Small intestine (tissue), 7 donors: ENCODE measurements around the gene DUS3L. TPM values are rescaled to one million over a fixed set of nuclear protein-coding genes. Genes with fewer than 3 reads are reported as not detected.

Source experiments
- DNase-seq, 2 donors: peaks; one replicate each; pipeline versions ENCODE4 v3.0.0 to v3.0.0-alpha.2; 2013
- FAIRE-seq: peaks from 2 replicates; lab custom pipeline; 2012; peaks lifted over from hg19 to GRCh38; lab: Jason Lieb, UNC
- H3K27ac ChIP-seq, 3 donors: one replicate each; pipeline ENCODE4 v1.5.1; 2013; ENCODE audit warnings: low read length in 2 of 3, mild to moderate bottlenecking in 2 of 3, control low read depth in 1 of 3, inconsistent platforms in 1 of 3, low read depth in 1 of 3, moderate library complexity in 1 of 3
- H3K27me3 ChIP-seq, 3 donors: one replicate each; pipeline ENCODE4 v1.6.1; 2013; ENCODE audit warnings: low read length in 3 of 3, inconsistent platforms in 1 of 3; ENCODE audit not compliant: control insufficient read depth in 3 of 3, insufficient read depth in 3 of 3
- H3K36me3 ChIP-seq, 3 donors: one replicate each; pipeline ENCODE4 v1.6.1; 2013; ENCODE audit warnings: low read length in 3 of 3, inconsistent platforms in 1 of 3, low read depth in 1 of 3, mild to moderate bottlenecking in 1 of 3, moderate library complexity in 1 of 3; ENCODE audit not compliant: control insufficient read depth in 3 of 3, insufficient read depth in 2 of 3
- H3K4me1 ChIP-seq, 3 donors: one replicate each; pipeline ENCODE4 v1.6.1; 2013; ENCODE audit warnings: low read length in 2 of 3, inconsistent platforms in 1 of 3, low read depth in 1 of 3, mild to moderate bottlenecking in 1 of 3, moderate library complexity in 1 of 3; ENCODE audit not compliant: control insufficient read depth in 3 of 3, insufficient read depth in 2 of 3
- H3K4me3 ChIP-seq, 3 donors: one replicate each; pipeline ENCODE4 v1.5.1; 2013; ENCODE audit warnings: low read length in 3 of 3, control low read depth in 1 of 3, inconsistent platforms in 1 of 3, low read depth in 1 of 3, mild to moderate bottlenecking in 1 of 3, moderate library complexity in 1 of 3
- H3K9me3 ChIP-seq, 2 donors: one replicate each; pipeline ENCODE4 v1.6.1; 2013; ENCODE audit warnings: low read depth in 1 of 2, low read length in 1 of 2; ENCODE audit not compliant: control insufficient read depth in 2 of 2, insufficient read depth in 1 of 2
- WGBS, 3 donors: extraction: QIAGEN DNeasy Blood & Tissue Kit; methylation state at CpG; one replicate each; pipeline ENCODE4 v1.1.7; 2013; 5-methylcytosine and 5-hydroxymethylcytosine counted together
- polyA plus RNA-seq, 4 donors: library from polyadenylated mRNA; stranded (reverse) in 3 of 4; unstranded in 1 of 4; fragments of 200-250 nt in 3 of 4; fragments of 120-200 nt in 1 of 4; gene quantifications; one replicate each; pipeline versions ENCODE4 v1.2.1 to v1.2.3, GENCODE V29; 2013
- donor health status: healthy with polysubstance abuse.
- donor health status: control.
- donor health status: control.
- donor health status: Bipolar disorder and iron deficiency.
- donor health status: healthy.

Gene DUS3L
- polyA plus RNA-seq, 4 donors = 31.8 to 43.8 (median 41.9) TPM

- Histone ChIP-seq H3K4me3 (no peak overlapping the region), H3K4me1 (peaks cover 0 to 20% (median 0%) of the 10 kb centered on the region in 3 donors), H3K27ac (no peak overlapping the region), H3K9me3 (no peaks in the 10 kb centered on the region), H3K36me3 (peaks cover 0 to 2% (median 0%) of the 10 kb centered on the region in 3 donors), H3K27me3 (peaks cover 0 to 4% (median 0%) of the 10 kb centered on the region in 3 donors)
- FAIRE-seq (no peak), DNase-seq (no peak)
- 72 to 84% (median 75%) methylated on average over 9 of the region's 9 CpGs for WGBS, 3 donors
These were observed 40.2 kb upstream of the DUS3L start for GRCh38 chr19:5831159-5831558.

DNA sequence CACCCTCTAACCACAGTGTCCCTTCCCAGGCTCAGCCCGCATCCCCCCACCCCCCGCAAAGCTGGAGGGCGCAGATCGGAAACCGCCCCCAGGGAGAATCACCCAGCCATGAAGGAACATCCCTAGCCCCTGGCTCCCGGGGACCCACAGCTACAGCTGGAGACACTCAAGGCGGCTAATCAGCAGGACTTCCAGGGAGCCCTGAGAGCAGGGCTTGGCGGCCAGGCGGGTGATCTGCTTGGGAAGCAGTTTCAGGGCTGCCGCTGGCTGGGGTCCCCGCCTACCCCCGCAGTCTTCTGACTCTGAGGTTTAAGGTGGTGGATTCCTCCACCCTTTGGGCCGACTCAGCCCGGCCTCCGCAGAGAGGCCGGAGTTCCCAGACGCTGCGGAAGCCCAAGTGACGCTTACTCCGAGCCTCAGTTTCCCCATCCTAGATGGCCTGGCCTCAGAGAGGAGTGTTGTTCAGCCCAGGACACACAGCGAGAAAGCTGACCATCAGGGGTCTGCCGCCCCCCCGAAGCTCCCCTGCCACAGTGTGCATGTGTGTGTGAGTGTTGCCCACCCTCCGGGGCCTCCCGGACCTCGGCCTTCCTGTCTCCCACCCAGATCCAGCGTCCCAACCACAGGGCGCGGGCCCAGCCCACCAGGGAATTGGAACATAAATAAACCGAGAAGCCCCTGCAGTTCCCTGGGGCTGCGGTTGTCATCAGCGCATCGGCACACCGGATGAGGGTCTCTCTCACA lies 38.8 kb upstream of the DUS3L start:
- Histone ChIP-seq H3K27ac (peak overlapping the region in 1 of 3 donors; percentile 7), H3K9me3 (no peaks in the 10 kb centered on the region), H3K4me3 (peak overlapping the region in 2 of 3 donors; percentile 1 to 80), H3K4me1 (peaks cover 0 to 20% (median 0%) of the 10 kb centered on the region in 3 donors), H3K36me3 (peaks cover 0 to 2% (median 0%) of the 10 kb centered on the region in 3 donors), H3K27me3 (peaks cover 0 to 4% (median 0%) of the 10 kb centered on the region in 3 donors)
- FAIRE-seq = no peak
- 64 to 85% (median 72%) methylated on average over 32 to 34 of the region's 34 CpGs for WGBS, 3 donors
- DNase-seq = no peak

GRCh38 chr19:5828661-5829566 lies 38.0 kb upstream of the DUS3L start:
- DNase-seq (peak in 1 of 2 donors; percentile 59), FAIRE-seq (no peak)
- H3K4me3 ChIP-seq = peak overlapping the region; percentile 19 to 80 (median 40)
- peak overlapping the region; percentile 76 to 92 (median 84) for H3K27ac ChIP-seq
- peaks cover 0 to 20% (median 0%) of the 10 kb centered on the region in 3 donors for H3K4me1 ChIP-seq
- H3K36me3 ChIP-seq = peaks cover 0 to 2% (median 0%) of the 10 kb centered on the region in 3 donors
- H3K9me3 ChIP-seq = no peaks in the 10 kb centered on the region
- H3K27me3 ChIP-seq = peaks cover 0 to 4% (median 0%) of the 10 kb centered on the region in 3 donors
- 8 to 53% (median 26%) methylated on average over 39 to 47 of the region's 47 CpGs for WGBS, 3 donors

GRCh38 chr19:5827891-5828660 lies 37.1 kb upstream of the DUS3L start:
- peak overlapping the region; percentile 76 to 92 (median 84) for H3K27ac ChIP-seq
- peaks cover 0 to 4% (median 0%) of the 10 kb centered on the region in 3 donors for H3K27me3 ChIP-seq
- no peak for FAIRE-seq
- H3K4me3 ChIP-seq = peak overlapping the region; percentile 31 to 80 (median 40)
- WGBS, 3 donors = 2 to 12% (median 5%) methylated on average over 62 to 91 of the region's 91 CpGs
- peaks cover 0 to 2% (median 2%) of the 10 kb centered on the region in 3 donors for H3K36me3 ChIP-seq
- peaks cover 0 to 20% (median 0%) of the 10 kb centered on the region in 3 donors for H3K4me1 ChIP-seq
- H3K9me3 ChIP-seq = no peaks in the 10 kb centered on the region
- peak; percentile 89 to 98 for DNase-seq

DNA sequence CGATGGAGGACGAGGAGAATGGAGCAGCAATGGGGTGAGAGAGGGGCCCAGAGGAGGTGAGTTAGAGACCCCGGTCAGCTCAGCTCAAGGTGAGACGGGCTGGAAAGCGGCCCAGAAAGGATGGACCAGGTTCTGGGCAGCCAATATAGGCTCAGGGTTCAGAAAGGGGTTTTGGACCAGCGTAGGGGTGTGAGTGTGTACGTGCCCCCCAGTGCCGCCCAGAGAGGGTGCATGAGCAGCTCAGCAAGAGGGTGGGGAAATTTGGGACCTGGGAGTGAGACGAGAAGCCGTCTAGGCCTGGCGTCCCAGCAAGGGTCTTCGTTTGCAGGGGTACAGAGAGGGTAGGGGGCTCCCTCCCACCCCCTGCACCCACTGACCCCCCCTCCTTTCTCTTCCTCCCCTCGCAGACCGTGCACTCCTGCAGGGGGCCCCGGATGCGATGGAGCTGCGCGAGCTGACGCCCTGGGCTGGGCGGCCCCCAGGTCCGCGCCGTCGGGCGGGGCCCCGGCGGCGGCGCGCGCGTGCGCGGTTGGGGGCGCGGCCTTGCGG lies 36.5 kb upstream of the DUS3L start:
- Histone ChIP-seq H3K27ac (peak overlapping the region; percentile 76 to 92 (median 84)), H3K36me3 (peaks cover 0 to 2% (median 2%) of the 10 kb centered on the region in 3 donors), H3K4me1 (peaks cover 0 to 20% (median 0%) of the 10 kb centered on the region in 3 donors), H3K9me3 (no peaks in the 10 kb centered on the region), H3K27me3 (peaks cover 0 to 4% (median 0%) of the 10 kb centered on the region in 3 donors), H3K4me3 (peak overlapping the region; percentile 22 to 40 (median 31))
- WGBS, 3 donors = 12 to 19% (median 14%) methylated on average over 25 to 37 of the region's 37 CpGs
- no peak for DNase-seq
- FAIRE-seq = no peak

DNA sequence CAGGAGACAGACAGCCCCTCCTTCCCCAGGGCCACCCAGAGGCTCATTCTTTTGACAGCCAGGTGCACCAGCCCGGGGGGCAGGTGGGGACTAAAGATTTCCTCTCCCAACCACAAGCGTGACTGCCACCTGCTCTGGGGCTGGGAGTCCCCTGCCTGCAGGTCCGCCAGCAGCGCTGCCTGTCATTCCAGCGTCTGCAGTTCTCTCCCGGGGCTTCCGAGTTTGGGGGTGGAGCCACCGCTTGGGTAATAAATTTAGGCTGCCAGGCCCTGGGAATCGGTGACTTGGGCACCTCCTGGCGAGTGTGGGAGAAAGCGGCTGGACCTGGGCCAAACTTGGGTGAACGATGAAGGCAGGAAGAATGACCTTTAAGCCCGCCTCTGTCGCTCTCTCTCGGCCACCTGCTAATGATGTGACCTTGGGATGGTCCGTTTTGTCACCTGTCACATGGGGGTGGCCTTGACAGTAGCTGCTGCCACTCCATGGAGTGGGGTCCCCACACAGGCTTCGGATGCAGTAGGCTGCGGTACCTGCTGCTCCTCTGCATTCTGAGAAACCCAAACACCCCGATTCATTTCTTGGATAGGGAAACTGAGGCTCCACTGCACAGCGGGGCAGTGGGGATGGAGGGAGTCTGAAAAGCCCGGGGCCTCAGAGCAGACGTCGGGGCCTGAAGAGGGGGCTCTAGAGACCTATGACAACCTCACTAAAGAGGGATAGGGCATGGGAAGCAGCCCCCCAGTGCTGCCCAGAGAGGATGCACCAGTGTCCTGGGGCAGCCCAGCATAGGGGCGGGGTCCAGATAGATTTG lies 35.8 kb upstream of the DUS3L start:
- no peak for FAIRE-seq
- peak overlapping the region in 1 of 3 donors; percentile 40 for H3K4me3 ChIP-seq
- H3K27me3 ChIP-seq = peaks cover 0 to 4% (median 0%) of the 10 kb centered on the region in 3 donors
- peak; percentile 79 to 88 for DNase-seq
- peaks cover 0 to 20% (median 0%) of the 10 kb centered on the region in 3 donors for H3K4me1 ChIP-seq
- H3K36me3 ChIP-seq = peaks cover 0 to 2% (median 2%) of the 10 kb centered on the region in 3 donors
- H3K9me3 ChIP-seq = no peaks in the 10 kb centered on the region
- 10 to 15% (median 10%) methylated on average over 23 to 24 of the region's 24 CpGs for WGBS, 3 donors
- peak overlapping the region; percentile 22 to 92 (median 84) for H3K27ac ChIP-seq

- Histone ChIP-seq H3K36me3 (peaks cover 0 to 2% (median 0%) of the 10 kb centered on the region in 3 donors), H3K9me3 (no peaks in the 10 kb centered on the region), H3K4me1 (peaks cover 0 to 20% (median 0%) of the 10 kb centered on the region in 3 donors), H3K4me3 (no peak overlapping the region), H3K27me3 (peaks cover 0 to 4% (median 0%) of the 10 kb centered on the region in 3 donors), H3K27ac (no peak overlapping the region)
- 90 to 94% (median 91%) methylated on average over 17 to 21 of the region's 21 CpGs for WGBS, 3 donors
- no peak for FAIRE-seq
- DNase-seq = no peak
These were observed 34.2 kb upstream of the DUS3L start for GRCh38 chr19:5825178-5825577.
